GM12873 (cell line): ENCODE results near the gene SUMO4.

ENCODE experiments used
- CTCF ChIP-seq: IDR thresholded peaks from 2 replicates; pipeline ENCODE4 v1.5.1; 2012; ENCODE audit warnings: low read depth, mild to moderate bottlenecking, moderate library complexity, low read length, control low read depth; ENCODE audit not compliant: insufficient read depth; ENCODE audit errors: missing control alignments

SUMO4 gene

GRCh38 chr6:149400050-149400449 is at the start of gene SUMO4:
SUMO4 (plus strand) TSS chr6:149400262; CDS start chr6:149400392, 130 bp downstream.
- TF ChIP-seq CTCF = no peak

- no peak for TF ChIP-seq CTCF
Measured at GRCh38 chr6:149354009-149354408, 46.1 kb upstream of the SUMO4 start.

GRCh38 chr6:149356081-149356750 is 43.8 kb upstream of the SUMO4 start:
- TF ChIP-seq CTCF = no peak

- no peak for TF ChIP-seq CTCF
Measured at GRCh38 chr6:149357726-149358538, 42.1 kb upstream of the SUMO4 start.

GRCh38 chr6:149359440-149359839 is 40.6 kb upstream of the SUMO4 start:
- TF ChIP-seq CTCF = no peak

GRCh38 chr6:149360536-149360935 is 39.5 kb upstream of the SUMO4 start:
- no peak for TF ChIP-seq CTCF

GRCh38 chr6:149362289-149362688 is 37.8 kb upstream of the SUMO4 start:
- no peak for TF ChIP-seq CTCF
